SHP77 treated with DMSO at 0.1 percent for 48 hours (cell line): ENCODE measurements around the gene ETNPPL.
"Not testable (repeated sequence)": the region's sequence is repeated elsewhere in the genome, so short reads cannot be mapped to it uniquely, and the experiment has no call there.

Experiments
- DNase-seq: peaks from one replicate; lab custom pipeline; 2025; lab: John Stamatoyannopoulos, UW

ETNPPL gene

GRCh38 chr4:108758498-108758897 lies 4.4 kb downstream of the ETNPPL start:
- no peak for DNase-seq

- no peak for DNase-seq
Measured at GRCh38 chr4:108754327-108754726, 8.5 kb downstream of the ETNPPL start.

GRCh38 chr4:108751321-108751720 lies 11.5 kb downstream of the ETNPPL start:
- DNase-seq, result no peak

- no peak for DNase-seq
Measured at GRCh38 chr4:108749119-108749518, 13.7 kb downstream of the ETNPPL start.

- no peak for DNase-seq
Measured at GRCh38 chr4:108746511-108746910, 16.3 kb downstream of the ETNPPL start.

- no peak for DNase-seq
Measured at GRCh38 chr4:108744307-108744706, 18.5 kb downstream of the ETNPPL start.

GRCh38 chr4:108742451-108743420 lies 20.1 kb downstream of the ETNPPL start:
- no peak for DNase-seq

GRCh38 chr4:108738003-108738706 lies 24.7 kb downstream of the ETNPPL start:
- no peak for DNase-seq

GRCh38 chr4:108731006-108731405 lies 31.8 kb downstream of the ETNPPL start:
- DNase-seq, result no peak

GRCh38 chr4:108730579-108730978 lies 32.3 kb downstream of the ETNPPL start:
- no peak for DNase-seq

GRCh38 chr4:108729731-108730130 lies 33.1 kb downstream of the ETNPPL start:
- DNase-seq, result no peak

GRCh38 chr4:108725457-108725856 lies 37.4 kb downstream of the ETNPPL start:
- DNase-seq, result no peak

GRCh38 chr4:108717386-108717785 lies 45.5 kb downstream of the ETNPPL start:
- DNase-seq, result no peak

GRCh38 chr4:108716340-108716739 lies 46.5 kb downstream of the ETNPPL start:
- no peak for DNase-seq

- DNase-seq, result no peak
Measured at GRCh38 chr4:108714880-108715279, 48.0 kb downstream of the ETNPPL start.

- DNase-seq, result not testable (repeated sequence)
Measured at GRCh38 chr4:108710578-108710977, 52.3 kb downstream of the ETNPPL start.

GRCh38 chr4:108709722-108710121 lies 53.1 kb downstream of the ETNPPL start:
- DNase-seq, result no peak

GRCh38 chr4:108709234-108709633 lies 53.6 kb downstream of the ETNPPL start:
- no peak for DNase-seq

- DNase-seq, result no peak
Measured at GRCh38 chr4:108706289-108706688, 56.6 kb downstream of the ETNPPL start.

GRCh38 chr4:108703966-108704365 lies 58.9 kb downstream of the ETNPPL start:
- no peak for DNase-seq

GRCh38 chr4:108703370-108703769 lies 59.5 kb downstream of the ETNPPL start:
- no peak for DNase-seq

GRCh38 chr4:108702960-108703359 lies 59.9 kb downstream of the ETNPPL start:
- no peak for DNase-seq
